GM10248 (cell line): Measurements from ENCODE around the gene ANKMY2.

ENCODE experiments used
- CTCF ChIA-PET: fragments of 300-600 bp; sonication (Branson Sonifier 250); formaldehyde crosslinking; extraction: SDS; loops from one replicate; lab custom pipeline; 2021; ENCODE audit warnings: antibody characterized with exemption; lab: Yijun Ruan, JAX
- POLR2A ChIA-PET: fragments of 350-650 bp; sonication (Branson Sonifier 250); formaldehyde crosslinking; extraction: SDS; loops from one replicate; lab custom pipeline; 2020; ENCODE audit warnings: antibody characterized with exemption; lab: Yijun Ruan, JAX
- DNase-seq: peaks from one replicate; pipeline ENCODE4 v3.0.0; 2012; ENCODE audit errors: extremely low spot score
- TF ChIP-seq, protein P1 (sequence below): IDR thresholded peaks from 2 replicates; pipeline ENCODE4 v1.5.1; 2012; ENCODE audit warnings: mild to moderate bottlenecking, low read depth; ENCODE audit errors: extremely low read depth, missing control alignments, control extremely low read depth

The ANKMY2 gene

DNA sequence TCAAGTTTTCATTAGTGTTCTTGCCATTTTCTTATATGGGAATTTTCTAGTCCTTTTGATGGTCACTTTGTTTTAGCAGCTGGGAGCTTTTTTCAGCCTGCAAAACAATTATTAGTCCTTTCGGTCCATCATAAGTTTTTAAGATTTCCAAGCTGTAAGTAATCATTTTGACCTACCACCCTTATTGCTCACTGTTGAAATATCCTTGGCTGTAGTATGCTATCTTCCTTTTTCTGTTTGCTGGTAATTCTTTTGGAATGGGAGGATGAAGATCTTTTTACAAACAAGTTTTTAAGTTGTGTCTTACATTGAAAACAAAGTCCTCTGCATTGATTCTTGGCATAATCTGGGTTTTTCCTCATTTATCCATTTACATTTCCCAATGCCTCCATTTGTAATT lies 24.5 kb upstream of the ANKMY2 start:
- TF ChIP-seq, protein P1, sequence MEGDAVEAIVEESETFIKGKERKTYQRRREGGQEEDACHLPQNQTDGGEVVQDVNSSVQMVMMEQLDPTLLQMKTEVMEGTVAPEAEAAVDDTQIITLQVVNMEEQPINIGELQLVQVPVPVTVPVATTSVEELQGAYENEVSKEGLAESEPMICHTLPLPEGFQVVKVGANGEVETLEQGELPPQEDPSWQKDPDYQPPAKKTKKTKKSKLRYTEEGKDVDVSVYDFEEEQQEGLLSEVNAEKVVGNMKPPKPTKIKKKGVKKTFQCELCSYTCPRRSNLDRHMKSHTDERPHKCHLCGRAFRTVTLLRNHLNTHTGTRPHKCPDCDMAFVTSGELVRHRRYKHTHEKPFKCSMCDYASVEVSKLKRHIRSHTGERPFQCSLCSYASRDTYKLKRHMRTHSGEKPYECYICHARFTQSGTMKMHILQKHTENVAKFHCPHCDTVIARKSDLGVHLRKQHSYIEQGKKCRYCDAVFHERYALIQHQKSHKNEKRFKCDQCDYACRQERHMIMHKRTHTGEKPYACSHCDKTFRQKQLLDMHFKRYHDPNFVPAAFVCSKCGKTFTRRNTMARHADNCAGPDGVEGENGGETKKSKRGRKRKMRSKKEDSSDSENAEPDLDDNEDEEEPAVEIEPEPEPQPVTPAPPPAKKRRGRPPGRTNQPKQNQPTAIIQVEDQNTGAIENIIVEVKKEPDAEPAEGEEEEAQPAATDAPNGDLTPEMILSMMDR, result no peak
- ChIA-PET POLR2A (no interaction called here), CTCF (no interaction called here)
- no peak for DNase-seq

DNA sequence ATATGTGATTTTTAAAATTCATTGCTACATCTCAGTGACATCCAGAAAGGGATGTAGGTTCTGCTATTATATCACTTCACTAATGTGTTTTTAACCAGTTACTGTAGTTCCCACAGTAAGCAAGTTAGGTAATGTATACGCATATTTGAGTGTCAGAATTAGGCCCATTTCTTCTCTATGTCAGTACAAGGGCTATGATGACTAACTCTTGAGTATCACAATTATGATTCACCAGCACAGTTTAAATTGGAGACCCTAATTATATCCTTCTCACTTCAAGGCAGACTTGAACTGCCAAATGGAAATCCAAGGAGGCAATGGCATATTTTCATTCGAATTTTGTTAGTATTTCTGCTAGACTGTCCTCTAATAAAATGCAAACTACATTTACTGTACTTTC lies 24.0 kb upstream of the ANKMY2 start:
- no peak for DNase-seq
- CTCF ChIA-PET, result no interaction called here
- POLR2A ChIA-PET, result no interaction called here
- TF ChIP-seq, protein P1, result no peak

DNA sequence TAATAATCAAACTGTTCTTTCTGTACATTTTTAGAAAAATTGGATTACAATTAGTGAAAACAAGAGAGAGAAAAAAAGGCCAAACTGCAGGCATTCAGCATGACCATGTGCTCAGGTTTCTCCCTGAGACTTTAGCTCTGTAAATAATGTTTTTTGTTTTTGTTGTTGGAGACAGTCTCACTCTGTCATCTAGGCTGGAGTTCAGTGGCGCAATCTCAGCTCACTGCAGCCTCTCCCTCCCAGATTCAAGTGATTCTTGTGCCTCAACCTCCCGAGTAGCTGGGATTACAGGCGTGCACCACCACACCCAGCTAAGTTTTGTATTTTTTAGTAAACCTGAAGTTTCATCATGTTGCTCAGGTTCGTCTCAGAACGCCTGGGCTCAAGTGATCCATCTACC lies 23.4 kb upstream of the ANKMY2 start:
- ChIA-PET CTCF (no interaction called here), POLR2A (no interaction called here)
- no peak for DNase-seq
- TF ChIP-seq, protein P1, result no peak

GRCh38 chr7:16668049-16668858 lies 22.7 kb upstream of the ANKMY2 start:
- CTCF ChIA-PET, result no interaction called here
- TF ChIP-seq, protein P1, result no peak
- DNase-seq, result no peak
- POLR2A ChIA-PET, result no interaction called here

DNA sequence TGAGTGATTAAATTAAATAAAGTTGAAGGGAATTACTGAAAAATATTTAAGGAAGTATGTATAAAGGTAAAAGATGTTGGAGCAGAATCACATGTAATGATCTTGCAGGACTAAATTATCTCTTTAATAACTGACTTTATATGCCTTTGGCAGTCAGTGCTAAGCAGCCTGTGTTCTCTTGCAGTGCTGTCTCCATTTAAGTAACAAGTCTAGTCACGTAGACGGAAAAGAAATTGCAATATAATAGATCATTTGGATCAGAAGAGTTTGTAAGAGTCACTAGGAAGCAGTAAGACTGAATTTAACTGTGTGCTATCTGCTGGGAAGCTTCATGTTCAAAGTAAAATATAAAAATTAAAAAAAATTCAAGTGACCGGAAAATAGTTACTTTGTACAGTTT lies 21.8 kb upstream of the ANKMY2 start:
- TF ChIP-seq, protein P1, result no peak
- ChIA-PET CTCF (interaction anchor here (1.1 kb wide), 1 partner anchor 20 kb away, joined by 3 read pairs; no protein-coding TSS in a partner anchor), POLR2A (no interaction called here)
- DNase-seq, result no peak

GRCh38 chr7:16661924-16662323 lies 16.4 kb upstream of the ANKMY2 start:
- no peak for DNase-seq
- TF ChIP-seq, protein P1, result no peak
- ChIA-PET CTCF (interaction anchor here (1.2 kb wide), 1 partner anchor 14 kb away, joined by 3 read pairs; no protein-coding TSS in a partner anchor), POLR2A (no interaction called here)
